ENCODE measurements around the gene PARVA.

The PARVA gene

GRCh38 chr11:12535321-12535720, 157.9 kb downstream of the PARVA start:
- TF ChIP-seq GATA2 (IDR thresholded peaks at IDR 0.05; ENCODE audit: low read depth, low read length): no peak
- TF ChIP-seq GATA3 (IDR thresholded peaks at IDR 0.05; ENCODE audit: low read depth, low read length): no peak

DNA sequence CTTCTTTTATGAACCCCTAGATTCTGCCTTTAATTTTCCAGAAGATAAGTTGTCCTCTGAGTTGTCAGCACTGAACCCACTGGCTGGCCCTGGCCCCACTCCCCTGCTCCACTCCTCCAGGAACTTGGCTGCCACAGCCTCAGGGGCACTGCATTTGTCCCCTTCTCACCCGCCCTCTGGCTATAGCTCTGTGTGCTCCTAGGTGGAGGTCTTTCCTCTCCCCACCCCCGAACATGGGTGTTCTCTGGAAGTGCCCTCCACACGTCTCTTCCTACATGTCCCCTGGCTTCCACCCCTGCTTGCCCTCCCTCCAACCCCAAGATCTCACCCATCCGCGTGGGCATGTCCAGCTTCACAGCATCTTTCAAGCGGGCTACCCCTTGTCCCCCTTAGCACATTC, 159.2 kb downstream of the PARVA start:
- TF ChIP-seq GATA2 (IDR thresholded peaks at IDR 0.05; ENCODE audit: low read depth, low read length) (no peak), GATA3 (IDR thresholded peaks at IDR 0.05; ENCODE audit: low read depth, low read length) (no peak)

DNA sequence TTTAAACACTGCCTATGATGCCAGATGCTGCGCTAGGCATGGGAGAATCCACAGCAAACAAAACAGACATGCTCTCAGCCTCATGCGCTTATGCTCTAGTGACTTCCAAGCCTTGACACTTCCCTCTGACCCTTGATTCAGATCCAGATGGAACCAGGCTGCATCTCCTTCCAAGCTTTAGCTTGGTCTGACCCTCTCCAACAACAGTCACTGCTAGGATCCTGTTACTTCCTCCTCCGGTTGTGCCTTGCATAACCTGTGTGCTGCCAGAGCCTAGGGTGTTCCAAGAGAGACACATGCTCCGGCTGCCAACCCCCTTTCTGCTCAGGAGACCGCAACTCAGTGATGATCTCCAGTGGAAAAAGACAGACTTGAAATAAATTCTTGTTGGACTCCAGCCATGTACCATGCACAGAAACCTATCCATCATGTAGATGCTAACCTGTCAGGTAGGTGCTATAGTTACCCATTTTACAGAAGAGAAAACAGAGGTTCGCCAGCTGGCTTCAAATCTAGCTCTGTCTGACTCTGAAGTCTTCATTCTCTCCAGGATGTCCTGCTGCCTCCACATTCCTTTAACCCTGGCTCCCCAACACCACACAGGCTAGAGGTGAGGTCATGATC, 160.5 kb downstream of the PARVA start:
- TF ChIP-seq GATA2 (IDR thresholded peaks at IDR 0.05; ENCODE audit: low read depth, low read length) (no peak), GATA3 (IDR thresholded peaks at IDR 0.05; ENCODE audit: low read depth, low read length) (no peak)

DNA sequence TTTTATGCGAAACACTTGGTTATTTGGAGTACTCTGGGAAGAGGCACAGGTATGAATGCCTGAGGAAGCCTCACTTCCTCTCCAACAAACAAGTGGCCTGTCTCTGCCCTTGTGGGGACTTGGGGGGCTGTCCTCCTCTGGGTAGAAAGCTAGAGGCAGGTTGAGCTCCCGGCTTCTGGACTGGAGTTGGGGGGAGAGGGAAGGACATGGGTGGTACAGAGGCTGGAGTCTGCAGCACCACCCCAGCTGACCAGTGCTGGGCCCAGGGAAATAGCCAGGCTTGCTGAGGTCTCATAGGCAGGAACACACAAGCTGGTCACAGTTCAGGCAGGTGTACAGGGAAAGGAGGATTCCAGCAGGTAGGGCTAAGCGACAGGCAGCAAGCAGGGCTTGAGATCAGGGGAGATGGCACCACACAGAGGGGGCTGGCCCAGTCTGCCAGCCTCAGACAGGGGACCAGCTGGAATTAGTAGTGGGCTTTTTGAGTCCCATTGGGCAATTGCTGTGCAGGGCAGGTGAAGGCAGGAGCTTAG, 161.6 kb downstream of the PARVA start:
- TF ChIP-seq GATA3 (IDR thresholded peaks at IDR 0.05; ENCODE audit: low read depth, low read length) (no peak), GATA2 (IDR thresholded peaks at IDR 0.05; ENCODE audit: low read depth, low read length) (no peak)

- no peak for TF ChIP-seq GATA3 (IDR thresholded peaks at IDR 0.05; ENCODE audit: low read depth, low read length)
- TF ChIP-seq GATA2 (IDR thresholded peaks at IDR 0.05; ENCODE audit: low read depth, low read length): no peak
Measured at GRCh38 chr11:12539572-12539971, 162.2 kb downstream of the PARVA start.

- TF ChIP-seq GATA2 (IDR thresholded peaks at IDR 0.05; ENCODE audit: low read depth, low read length) (no peak), GATA3 (IDR thresholded peaks at IDR 0.05; ENCODE audit: low read depth, low read length) (no peak)
Measured at GRCh38 chr11:12540075-12540680, 162.8 kb downstream of the PARVA start.

DNA sequence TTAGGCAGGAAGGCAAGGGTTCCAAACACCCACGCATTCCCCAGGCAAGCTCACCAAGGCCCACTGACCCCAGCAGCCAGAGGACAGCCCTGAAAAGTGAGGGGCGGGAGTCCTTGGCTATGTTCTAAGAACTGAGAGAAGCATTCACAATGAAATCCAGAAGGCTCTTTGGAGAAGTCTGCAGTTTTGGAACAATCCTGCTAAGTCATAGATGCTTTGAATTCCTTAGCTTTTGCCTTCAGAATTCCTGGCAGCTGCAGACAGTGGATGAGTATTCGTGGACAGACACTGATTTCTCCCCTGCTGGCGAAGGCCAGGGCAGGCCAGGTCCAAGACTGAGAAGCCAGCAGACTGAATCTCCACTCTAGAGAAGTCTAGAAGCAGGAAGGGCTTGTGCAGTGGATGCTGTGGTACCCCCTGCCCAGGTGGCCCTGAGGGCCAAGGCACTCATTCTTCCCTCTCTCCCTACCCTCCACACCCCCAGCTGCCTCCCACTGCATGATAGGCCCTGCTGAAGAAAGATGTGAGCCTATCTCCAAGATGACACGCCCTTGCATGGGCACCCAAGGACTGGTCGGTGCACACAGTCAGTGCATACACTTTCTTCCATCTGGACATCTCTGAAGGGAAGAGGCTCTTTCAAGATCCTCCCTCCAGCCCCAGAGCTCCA, 163.7 kb downstream of the PARVA start:
- no peak for TF ChIP-seq GATA2 (IDR thresholded peaks at IDR 0.05; ENCODE audit: low read depth, low read length)
- no peak for TF ChIP-seq GATA3 (IDR thresholded peaks at IDR 0.05; ENCODE audit: low read depth, low read length)

- TF ChIP-seq GATA3 (IDR thresholded peaks at IDR 0.05; ENCODE audit: low read depth, low read length) (no peak), GATA2 (IDR thresholded peaks at IDR 0.05; ENCODE audit: low read depth, low read length) (no peak)
Measured at GRCh38 chr11:12541583-12542151, 164.3 kb downstream of the PARVA start.

GRCh38 chr11:12542186-12542935, 165.0 kb downstream of the PARVA start:
- TF ChIP-seq GATA3 (IDR thresholded peaks at IDR 0.05; ENCODE audit: low read depth, low read length) (no peak), GATA2 (IDR thresholded peaks at IDR 0.05; ENCODE audit: low read depth, low read length) (no peak)

DNA sequence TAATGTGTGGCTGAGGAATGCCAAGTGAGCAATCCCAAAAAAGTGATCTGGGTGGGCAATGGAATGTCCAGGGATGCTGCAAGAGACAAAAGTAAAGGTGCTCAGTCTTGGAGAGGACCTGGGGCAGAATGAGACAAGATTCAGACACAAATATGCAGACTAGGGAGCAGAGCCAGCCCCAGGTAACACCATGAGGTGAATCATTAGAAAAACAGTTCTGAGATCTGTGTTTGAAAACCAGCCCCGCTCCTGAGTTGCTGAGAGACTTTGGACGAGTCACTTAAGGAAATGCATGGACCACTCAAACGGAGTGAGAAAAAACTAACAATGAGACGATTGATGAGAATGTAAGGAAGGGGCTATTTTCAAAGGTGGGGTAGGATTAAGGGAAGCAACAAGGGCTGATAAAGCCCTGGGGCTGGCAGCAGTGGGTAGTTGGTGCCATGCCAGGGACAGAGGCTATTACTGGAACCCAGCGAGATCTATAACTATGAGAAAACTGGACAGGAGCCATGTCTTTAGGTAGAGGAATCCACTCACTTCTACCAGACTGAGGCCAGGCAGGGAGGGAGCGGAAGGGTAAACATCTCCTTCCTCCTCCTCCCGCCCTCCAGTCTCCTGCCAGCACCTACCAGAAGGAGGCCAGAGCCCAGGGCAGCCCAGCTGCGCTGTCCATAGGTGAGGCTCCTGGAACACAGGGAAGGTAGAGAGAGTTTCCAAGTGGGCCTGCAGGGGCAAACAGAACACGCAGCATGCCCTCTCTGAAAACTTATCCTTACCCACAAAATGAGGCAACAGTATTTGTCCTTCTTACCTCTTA, 166.4 kb downstream of the PARVA start:
- no peak for TF ChIP-seq GATA2 (IDR thresholded peaks at IDR 0.05; ENCODE audit: low read depth, low read length)
- TF ChIP-seq GATA3 (IDR thresholded peaks at IDR 0.05; ENCODE audit: low read depth, low read length): no peak

GRCh38 chr11:12544986-12545775, 167.8 kb downstream of the PARVA start:
- TF ChIP-seq GATA3 (IDR thresholded peaks at IDR 0.05; ENCODE audit: low read depth, low read length): no peak

- TF ChIP-seq GATA3 (IDR thresholded peaks at IDR 0.05; ENCODE audit: low read depth, low read length) (no peak), GATA2 (IDR thresholded peaks at IDR 0.05; ENCODE audit: low read depth, low read length) (no peak)
Measured at GRCh38 chr11:12546122-12546521, 168.8 kb downstream of the PARVA start.
